Activated CD8-positive, alpha-beta memory T cell treated with anti-CD3 and anti-CD28 coated beads, Interleukin-2, amount 50 U/mL, for 1 hour (primary cell): ENCODE results near the gene GPM6B.
A peak's percentile ranks its signal among the peaks of the same experiment; 100 is the strongest.
"Not testable (repeated sequence)": the region's sequence is repeated elsewhere in the genome, so short reads cannot be mapped to it uniquely, and the experiment has no call there.

Experiments
- DNase-seq: peaks from one replicate; pipeline ENCODE4 v3.0.0-alpha.2; 2020; ENCODE audit errors: extremely low read depth

The GPM6B gene

DNA sequence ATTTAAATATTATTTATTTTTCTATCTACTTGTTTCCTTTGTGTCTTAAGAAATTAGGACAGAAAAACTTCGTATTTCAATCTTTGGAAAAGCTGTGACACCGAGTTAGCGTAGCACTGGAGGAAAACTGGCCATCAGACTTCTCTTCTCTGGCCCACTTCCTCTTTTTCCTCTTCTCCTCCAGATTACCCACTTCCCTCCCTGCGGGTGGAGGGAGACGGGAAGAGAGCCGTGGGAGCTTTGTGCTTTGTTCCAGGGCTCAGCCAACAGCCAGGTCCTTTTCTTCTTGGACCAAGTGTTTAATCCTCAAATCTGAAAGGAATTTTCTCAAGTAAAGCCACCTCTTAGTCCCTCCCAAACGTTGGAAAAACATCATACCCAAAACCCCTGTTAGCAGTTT is 52.6 kb downstream of the GPM6B start:
- DNase-seq, result no peak

DNA sequence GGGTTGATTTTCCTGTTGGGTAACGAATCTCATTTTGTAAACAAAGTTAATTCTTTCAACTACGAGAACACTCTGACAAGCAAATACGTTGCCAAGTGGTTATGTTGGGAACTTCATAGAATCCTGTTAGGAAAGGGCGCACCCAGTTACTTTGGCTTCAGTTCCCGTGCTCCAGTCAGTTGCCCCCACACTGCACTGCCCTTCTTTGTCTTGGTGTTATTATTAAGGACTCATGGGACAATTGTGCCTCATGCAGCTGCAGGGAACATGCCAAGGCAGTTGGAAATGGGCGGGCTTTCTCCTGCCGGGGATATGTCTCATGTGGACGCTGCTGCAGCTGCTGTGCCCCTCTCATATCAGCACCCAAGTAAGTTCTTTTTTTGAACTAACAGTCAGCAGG is 53.4 kb downstream of the GPM6B start:
- DNase-seq, result no peak

DNA sequence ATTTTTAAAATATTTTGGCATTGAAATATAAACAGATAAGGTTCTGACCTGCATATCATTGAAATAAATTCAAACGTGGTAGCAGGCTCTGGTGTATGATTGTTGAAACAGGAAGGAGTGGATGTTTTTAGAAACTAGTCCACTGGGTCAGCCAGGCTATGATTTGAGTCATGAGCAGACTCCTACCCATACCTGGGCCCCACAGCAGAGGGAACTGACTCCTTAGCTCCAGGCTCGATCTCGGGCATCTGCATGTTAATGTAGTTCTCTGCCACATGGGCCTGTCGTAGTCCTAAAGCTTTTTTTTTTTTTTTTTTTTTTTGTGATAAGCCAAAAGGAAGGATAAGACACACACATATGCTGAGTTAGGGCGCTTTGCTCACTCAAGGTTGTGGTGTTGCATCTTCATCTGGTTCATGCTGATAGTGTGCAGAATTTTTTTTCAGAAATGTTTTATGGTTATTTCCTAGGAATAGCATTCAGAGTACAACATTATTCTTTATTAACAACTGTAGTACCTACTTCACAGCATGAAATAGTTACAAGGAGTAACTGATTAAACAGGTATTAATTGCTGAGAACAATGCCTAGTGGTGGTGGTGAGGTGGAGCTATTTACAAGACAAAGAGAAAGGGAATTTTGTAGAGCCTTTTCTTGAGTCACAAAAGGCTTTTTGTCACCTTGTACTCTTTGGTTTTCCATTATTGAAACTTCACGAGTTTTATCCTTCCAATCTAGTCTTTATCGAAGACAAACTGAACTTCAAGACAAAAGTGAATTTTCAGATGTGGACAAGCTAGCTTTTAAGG is 55.1 kb downstream of the GPM6B start:
- DNase-seq, result no peak

DNA sequence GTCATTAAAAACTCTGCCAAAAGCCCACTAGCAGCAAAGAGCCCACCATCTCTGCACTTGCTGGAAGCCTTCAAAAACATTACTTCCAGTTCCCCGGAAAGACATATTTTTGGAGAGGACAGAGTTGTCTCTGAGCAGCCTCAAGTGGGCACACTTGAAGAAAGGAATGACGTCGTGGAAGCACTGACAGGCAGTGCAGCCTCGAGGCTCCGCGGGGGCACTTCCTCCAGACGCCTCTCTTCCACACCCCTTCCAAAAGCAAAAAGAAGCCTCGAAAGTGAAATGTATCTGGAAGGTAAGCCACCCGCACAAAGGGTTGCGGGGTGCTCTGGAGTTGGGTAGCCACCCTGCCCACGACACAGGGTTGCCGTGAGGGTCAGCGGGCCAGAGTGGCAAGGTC is 56.5 kb downstream of the GPM6B start:
- no peak for DNase-seq

DNA sequence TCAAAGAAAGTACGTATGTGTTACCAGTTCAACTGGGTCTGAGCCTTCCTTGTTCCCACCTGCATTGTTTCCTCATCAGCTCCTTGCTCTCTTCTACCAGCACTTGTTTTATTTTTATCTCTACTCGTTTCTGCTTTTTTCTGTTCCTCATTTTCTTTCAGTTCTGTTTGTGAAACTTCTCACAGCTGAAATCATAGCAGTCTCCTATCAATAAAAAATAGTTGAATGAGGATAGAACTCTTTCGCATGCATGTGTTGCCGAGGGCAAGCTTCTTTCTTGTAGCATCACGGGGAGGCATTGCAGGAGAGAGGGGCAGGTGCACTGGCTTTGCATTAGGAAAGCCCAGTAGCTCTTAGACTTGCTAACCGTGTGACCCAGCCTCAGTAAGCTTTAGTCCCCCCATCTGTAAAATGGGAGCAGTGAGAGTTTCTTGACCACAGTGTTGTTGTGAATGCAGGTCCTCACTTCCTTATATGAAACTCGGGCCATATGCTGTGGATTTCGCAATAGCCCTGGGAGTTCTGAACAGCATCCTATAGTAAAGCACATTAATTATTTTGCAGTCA is 57.7 kb downstream of the GPM6B start:
- DNase-seq, result no peak

DNA sequence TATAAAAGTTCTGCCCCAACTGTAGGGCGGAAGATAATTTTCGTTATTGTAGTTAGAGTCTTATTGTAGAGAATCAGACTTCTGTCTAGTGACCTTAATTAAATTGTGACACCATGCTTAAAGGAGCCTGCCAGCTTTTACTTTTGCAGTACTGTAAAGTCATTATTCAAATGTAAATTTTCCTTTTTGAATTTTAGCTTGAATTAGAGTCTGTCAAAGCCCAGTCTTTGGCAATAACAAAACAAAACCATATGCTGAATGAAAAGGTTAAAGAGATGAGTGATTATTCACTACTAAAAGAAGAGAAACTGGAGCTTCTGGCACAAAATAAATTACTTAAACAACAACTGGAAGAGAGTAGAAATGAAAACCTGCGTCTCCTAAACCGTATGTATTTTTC is 60.5 kb downstream of the GPM6B start:
- no peak for DNase-seq

DNA sequence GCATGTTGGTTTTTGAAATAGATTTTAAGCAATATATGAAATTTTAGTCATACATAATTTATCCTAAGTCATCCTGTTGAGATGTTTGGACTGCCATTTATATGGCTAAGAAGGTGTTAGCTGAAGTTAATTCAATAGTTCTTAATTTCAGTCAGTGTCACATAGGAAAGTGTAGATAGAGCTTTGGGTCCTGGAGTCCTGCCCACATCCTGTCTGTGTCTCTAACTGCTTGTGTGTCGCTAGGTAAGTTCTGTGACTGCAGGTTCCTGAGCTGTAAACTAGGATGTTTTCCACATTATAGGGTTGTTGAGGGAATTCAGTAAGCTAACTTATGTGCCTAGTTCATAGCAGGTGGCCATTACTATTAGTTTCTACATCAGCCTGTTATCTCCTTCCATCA is 61.6 kb downstream of the GPM6B start:
- no peak for DNase-seq

DNA sequence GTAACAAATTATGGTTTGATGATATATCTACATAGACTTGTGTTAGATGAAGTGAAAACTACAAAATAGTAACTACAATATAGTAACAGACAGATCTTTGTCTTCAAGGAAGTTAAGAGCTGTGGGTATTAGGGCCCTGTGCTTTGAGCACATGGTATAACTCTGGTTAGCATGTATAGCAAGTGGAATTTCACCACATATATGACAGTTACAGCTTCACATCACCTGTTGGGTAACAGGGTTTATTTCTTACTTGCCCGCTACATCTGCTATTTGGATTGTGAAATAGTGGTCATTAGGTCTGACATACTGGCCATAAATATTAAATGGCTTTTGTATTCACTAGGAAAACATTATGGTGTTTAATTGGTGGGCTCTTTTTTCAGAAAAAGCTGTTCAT is 62.1 kb downstream of the GPM6B start:
- no peak for DNase-seq

DNA sequence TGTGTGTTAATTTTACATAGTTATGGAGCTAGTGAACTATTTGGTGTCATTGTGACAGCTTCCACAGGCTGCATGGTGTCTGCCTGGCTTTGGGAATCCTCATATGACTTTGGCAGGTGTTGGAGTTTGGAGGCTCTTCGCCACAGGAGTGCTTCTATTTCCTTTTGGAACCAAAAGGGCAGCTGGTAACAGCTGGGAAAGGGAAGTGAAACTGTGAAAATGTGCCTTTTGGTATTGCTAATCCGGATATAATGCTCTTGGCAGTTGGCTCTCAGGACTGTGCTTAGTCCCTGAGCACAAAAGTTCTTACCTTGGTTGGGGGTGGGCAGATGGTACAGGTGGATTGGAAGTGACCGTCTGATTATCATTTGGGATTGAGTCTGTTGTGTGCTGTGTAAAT is 64.2 kb downstream of the GPM6B start:
- no peak for DNase-seq

DNA sequence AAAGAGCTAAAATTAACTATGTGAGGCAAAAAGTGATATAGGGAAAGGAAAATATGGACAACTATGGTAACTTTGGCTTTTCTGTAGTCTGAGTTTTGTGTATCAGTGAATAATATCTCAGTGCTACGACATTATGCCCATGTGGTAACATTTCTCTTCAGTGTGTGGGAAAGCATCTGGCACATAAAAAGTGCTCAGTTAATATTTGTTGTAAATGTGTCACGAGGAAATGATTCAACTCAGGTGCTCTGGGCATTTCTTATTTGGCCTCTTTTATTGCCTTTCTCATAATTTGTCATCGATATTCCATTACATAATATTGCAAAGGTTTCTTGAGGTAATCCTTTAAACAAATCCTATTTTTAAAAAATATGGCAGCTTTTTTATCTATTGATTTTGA is 64.8 kb downstream of the GPM6B start:
- DNase-seq, result no peak

DNA sequence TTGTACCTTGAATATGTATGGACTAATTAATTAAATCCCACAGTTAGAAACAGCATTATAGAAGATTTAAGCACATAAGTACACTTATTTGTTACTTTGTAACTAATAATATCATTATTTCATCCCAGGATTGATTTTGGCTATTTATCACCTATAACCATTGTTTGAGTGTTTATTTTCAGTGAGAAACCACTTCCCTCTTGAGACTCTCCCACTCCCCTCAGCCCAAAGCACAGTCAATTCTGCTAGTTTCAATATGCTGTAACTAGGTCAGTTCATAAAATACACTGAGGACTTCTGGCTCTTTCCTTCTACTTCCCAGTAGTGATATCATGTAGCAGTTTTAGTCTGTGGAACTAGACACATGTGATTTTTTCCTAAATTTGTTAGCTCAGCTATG is 66.1 kb downstream of the GPM6B start:
- DNase-seq, result no peak

DNA sequence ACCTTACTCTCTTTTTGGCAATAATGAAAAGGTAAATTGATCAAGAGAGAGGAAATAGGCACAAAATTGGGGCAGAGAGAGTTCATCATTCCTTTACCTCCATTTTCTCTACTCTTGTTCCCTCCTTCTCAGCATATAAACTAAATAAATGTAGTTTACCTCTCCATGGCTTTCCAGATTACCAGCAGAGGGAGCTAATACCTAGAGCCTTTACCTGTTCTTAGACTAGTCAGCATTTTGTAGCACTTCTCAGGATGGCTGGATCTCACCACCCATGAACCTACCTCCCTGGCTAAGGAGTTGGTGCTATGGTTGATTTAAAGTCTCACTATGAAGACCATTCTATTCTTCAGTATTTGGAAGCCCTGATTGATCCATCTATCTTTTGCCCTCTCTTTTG is 66.7 kb downstream of the GPM6B start:
- DNase-seq, result no peak

DNA sequence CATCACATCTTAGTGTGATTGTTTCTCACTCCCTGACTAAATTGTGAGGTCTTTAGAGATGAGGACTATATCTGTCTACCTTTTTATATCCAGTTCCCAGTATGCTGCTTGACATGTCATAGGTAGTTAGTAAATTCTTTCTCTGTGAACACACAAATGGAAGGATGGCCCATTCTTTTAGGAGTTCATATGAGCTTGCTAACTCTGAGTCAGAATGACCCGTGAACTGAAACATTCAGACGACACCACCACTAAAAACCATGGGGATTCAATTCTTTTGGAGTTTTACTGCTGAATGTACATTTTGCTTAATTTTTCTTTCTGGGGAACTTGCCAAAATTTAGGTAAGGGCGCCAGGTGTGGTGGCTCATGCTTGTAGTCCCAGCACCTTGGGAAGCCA is 68.4 kb downstream of the GPM6B start:
- DNase-seq, result no peak

DNA sequence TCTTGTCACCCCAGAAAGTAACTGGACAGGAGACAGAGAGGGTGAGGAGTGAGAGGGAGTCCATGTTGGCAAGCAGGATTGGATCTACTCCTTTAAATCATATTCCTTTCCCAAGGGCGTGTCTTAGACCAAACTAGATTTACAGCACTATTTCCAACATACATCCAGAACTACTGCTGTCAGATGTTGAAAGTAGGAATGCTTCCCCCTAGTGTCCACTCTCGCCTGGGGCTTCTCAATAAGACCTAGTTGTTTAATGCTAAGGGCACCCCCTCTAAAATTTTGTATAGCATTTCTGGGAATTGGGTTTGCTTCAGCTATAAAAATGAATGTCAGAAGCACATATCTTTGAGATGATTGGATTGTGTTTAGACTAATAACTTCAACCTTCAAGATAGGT is 69.1 kb downstream of the GPM6B start:
- DNase-seq, result no peak

DNA sequence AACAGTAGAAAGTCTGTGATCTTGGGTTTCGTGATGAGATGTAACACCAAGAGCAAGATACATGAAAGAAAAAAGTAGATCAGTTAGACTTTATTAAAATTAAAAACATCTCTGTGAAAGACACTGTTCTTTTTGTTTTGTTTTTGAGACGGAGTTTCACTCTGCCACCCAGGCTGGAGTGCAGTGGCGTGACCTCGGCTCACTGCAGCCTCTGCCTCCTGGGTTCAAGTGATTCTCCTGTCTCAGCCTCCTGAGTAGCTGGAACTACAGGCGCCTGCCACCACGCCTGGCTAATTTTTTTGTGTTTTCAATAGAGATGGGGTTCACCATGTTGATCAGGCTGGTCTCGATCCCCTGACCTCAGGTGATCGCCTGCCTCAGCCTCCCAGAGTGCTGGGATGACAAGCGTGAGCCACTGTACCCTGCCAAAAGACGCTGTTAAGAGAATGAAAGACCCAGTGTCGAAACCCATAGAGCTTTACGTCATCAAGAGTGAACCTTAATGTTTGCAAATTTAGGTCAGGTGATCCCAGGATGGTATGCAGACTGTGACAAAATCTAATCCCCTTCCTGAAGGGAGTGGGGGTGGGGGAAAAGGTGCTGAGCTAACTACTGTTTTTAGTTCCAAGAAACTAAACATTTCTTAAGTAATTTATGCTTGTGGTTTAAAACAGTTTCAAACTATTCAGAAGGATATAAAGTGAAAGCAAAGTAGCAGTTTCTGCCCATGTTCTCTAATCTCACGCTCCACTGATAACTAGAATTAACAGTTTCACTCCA is 74.3 kb downstream of the GPM6B start:
- DNase-seq, result no peak

DNA sequence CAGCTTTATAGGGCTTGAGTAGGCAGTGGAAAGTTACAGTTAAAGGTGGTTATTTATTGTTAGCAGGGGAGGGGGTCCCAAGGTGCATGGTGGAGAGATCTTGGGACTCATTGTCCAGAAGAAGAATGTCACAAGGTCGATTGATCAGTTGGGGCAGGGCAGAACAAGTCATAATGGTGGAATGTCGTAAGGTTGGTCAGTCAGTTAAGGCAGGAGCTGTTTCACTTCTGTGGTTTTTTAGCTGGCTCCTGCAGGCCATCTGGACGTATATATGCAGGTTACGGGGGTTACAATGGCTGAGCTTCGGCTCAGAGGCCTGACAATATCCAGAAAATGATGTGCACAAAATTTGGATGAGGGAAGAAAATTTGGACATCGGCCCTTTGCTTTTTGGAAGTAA is 75.2 kb downstream of the GPM6B start:
- no peak for DNase-seq

DNA sequence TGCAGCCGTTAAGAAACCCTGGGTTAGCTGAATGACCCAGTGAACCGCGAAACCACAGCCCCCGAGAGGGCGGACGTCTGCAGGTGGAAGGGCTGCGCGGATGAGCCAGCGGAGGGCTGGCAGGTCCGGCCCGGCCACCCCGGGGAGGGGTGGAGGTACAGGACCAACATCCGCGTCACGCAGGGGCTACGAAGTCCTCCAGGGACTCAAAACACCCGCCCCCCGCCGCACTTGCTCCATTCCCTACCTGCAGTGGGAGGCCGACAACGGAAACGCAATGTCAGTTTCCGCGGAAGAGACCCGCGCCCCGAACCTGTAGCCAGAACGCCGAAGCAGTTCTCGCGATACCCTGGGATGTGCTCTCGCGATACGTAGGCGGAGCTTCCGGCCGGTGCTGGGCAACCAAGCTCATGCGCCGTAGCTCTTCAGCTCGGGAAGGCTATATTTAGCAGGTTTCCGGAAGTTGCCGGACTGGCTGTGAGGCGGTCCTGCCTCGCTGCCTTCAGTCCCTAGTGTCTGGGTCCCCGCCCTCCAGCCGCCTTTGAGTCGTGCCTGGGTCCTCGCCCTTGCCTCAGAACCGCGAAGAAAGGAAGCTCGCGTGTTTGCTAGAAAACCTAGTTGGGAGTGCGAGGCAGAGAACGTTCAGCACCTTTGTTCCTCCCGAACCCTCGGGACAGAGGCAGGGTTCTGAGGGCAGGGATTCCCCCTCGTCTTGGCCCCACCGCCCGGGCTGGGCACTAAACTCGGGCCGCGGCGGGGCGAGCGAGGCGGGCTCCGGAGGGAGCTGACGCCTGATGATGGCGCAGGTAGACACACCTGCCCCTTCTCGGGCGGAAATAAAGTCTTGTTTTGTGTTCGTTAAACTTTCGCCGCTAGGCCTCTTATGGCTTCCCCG is 82.4 kb downstream of the GPM6B start, which contains the start of the genes OFD1 and TRAPPC2:
TSS of gene OFD1 (plus strand) at position 471 of the 895 bp plus-strand sequence. CDS start at position 795, 324 bp downstream.
TSS of gene TRAPPC2 (minus strand) at position 343 of the 895 bp plus-strand sequence. CDS start 14,657 bp downstream, outside the sequence.
- peak; percentile 84 for DNase-seq

DNA sequence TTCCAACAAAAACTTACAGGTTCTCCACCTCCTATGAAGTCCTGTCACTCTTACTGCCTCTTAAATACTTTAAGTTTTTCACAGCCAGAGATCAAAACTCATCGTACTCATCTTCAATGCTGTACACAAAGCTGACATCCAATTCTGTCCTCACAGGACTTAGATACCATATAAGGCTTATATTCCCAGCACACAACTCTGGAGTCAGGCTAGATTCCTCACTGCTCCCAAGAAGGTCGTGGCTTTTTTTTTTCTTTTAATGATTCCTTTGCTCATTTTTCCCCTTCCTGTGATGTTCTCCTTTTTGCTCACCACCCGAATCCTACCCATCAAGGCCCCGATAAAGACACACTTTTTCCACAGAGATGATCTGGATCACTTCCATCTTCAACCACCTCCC is 83.4 kb downstream of the GPM6B start:
- DNase-seq, result no peak

DNA sequence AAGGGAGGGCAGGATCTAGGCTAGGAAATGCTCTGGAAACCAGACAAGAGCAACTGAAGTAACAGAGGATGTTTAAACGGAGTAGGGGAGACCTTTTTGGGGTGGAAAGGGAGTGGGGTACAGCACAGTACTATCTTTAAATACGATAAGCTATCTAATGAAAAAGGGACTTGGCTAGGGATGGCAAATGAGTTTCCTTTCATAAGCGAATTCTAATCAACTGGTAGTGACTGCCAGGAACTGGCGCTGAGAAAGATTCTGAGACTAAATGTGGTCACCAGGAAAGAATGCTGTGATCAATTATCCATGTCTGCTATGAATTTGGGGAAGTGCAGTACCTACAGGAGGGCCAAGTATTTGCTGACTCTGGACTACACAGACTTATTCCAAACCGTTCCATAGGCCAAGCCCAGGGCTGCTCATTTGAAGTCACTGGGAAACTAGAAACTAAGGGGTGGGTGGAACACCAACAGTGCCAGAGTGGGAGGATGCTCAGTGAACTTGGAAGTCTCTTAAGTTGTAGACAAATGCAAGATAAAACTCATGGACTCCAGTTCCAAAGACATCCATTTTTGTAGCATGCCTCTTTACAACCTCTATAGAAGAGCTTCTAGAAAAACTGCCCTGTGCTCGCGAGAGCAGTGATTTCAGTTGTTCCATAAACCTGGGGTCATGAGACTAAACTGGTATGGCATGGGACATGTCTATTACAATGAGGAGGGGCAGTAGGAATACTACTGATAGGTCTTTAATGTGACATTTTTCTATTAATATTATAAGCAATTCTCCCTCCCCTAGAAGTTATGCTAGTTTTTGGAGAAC is 84.4 kb downstream of the GPM6B start:
- DNase-seq, result no peak

DNA sequence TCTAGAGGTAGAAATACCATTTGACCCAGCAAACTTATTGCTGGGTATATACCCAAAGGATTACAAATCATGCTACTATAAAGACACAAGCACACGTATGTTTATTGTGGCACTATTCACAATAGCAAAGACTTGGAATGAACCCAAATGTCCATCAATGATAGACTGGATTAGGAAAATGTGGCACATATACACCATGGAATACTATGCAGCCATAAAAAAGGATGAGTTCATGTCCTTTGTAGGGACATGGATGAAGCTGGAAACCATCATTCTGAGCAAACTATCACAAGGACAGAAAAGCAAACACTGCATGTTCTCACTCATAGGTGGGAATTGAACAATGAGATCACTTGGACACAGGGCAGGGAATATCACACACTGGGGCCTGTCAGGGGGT is 86.4 kb downstream of the GPM6B start:
- not testable (repeated sequence) for DNase-seq

DNA sequence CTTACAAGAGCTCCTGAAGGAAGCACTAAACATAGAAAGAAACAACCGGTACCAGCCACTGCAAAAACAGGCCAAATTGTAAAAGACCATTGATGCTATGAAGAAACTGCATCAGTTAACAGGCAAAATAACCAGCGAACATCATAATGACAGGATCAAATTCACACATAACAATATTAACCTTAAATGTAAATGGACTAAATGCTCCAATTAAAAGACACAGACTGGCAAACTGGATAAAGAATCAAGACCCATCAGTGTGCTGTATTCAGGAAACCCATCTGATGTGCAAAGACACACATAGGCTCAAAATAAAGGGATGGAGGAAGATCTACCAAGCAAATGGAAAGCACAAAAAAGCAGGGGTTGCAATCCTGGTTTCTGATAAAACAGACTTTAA is 90.3 kb downstream of the GPM6B start:
- not testable (repeated sequence) for DNase-seq
